HCEC 1CT (cell line): Measurements from ENCODE around the gene RPL29.

Experiments
- DNase-seq: peaks from one replicate; pipeline ENCODE4 v3.0.0-alpha.2; 2017

The RPL29 gene

DNA sequence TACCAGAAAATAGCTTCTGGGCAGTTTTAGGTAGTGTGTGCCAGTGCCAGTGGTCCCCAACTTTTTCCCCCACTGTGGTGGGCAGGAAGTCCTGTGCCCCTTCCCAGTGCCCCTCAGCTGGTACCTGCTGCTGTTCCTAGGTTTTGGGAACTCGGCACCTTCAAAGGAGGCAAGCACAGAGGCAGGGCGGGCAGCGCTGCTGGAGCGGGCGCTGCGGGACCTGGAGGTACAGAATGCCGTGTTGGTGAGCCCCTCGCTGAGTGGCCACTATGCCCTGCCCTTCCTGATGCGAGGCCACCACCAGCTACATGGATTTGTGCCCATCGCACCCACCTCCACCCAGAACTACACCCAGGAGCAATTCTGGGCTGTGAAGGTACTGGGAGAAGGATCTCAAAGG, 15.4 kb downstream of the RPL29 start:
- DNase-seq = no peak

DNA sequence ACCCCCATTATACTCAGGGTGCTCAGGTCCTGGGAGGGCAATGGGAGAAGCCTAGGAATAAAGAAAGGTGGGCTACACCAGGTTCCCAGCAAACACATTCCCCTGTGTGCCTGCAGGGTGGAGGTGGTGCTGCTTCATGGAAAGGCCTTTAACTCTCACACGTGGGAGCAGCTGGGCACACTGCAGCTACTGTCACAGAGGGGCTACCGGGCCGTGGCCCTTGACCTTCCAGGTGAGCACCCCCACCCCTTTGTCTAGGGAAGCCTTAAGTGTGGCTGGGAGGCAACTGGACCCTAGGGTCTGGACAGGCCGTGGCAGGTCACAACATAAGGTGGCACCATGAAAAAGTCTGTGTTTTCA, 17.6 kb downstream of the RPL29 start:
- DNase-seq = no peak

DNA sequence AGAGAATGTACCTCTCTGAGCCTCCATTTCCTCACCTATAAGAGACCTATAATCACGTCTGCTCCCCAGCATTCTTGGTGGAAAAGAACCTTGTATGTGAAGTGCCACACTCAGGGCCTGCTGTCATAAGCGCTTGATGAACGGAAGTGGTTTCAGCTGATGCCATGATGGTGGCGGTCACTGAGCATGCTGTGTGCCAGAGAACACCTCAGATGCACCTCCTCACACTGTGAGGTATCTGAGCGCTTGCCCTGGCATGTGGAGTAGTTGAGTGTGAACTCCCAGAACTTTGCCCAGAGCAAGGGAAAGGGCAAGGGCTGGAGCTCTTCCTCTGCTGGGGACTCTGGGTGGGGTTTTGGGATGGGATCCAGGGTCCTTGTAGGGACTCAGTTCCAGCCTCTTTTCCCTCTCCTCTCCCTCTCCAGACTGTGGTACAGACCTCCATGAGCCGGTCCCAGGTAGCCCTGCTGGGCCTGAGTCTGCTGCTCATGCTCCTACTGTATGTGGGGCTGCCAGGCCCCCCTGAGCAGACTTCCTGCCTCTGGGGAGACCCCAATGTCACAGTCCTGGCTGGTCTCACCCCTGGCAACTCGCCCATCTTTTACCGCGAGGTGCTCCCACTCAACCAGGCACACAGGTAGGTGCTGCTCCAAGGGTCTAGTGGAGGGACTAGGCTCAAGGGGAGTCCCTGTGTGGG, 18.1 kb downstream of the RPL29 start:
- no peak for DNase-seq

DNA sequence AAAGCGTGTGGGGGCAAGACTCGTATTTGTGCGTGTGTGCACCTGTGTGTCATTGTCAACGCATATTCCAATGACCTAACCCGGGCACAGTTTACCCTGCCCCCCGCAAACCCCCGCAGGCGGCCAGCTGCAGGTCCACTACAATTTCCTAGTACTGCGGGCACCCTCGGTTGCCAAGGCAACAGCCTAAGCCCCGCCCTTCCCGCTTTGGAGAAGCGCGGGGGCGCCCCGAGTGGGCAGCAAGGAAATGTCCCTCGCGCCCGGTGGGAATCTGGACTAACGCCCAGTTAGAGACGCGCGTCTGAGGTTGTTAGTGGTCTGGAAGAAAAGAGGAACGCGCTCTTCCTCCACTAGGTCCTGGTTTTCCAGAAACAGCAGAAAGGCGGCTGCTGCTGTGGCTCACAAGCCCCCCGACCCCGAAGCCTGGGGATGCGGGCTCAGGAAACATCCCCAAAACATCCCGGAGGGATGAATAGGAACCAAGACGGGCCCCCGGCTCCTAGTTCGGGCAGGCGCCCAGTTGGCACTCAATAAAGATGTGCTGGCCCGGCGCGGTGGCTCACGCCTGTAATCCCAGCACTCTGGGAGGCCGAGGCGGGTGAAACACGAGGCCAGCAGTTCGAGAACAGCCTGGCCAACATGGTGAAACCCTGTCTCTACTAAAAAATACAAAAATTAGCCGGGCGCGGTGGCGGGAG, 19.7 kb downstream of the RPL29 start:
- no peak for DNase-seq

DNA sequence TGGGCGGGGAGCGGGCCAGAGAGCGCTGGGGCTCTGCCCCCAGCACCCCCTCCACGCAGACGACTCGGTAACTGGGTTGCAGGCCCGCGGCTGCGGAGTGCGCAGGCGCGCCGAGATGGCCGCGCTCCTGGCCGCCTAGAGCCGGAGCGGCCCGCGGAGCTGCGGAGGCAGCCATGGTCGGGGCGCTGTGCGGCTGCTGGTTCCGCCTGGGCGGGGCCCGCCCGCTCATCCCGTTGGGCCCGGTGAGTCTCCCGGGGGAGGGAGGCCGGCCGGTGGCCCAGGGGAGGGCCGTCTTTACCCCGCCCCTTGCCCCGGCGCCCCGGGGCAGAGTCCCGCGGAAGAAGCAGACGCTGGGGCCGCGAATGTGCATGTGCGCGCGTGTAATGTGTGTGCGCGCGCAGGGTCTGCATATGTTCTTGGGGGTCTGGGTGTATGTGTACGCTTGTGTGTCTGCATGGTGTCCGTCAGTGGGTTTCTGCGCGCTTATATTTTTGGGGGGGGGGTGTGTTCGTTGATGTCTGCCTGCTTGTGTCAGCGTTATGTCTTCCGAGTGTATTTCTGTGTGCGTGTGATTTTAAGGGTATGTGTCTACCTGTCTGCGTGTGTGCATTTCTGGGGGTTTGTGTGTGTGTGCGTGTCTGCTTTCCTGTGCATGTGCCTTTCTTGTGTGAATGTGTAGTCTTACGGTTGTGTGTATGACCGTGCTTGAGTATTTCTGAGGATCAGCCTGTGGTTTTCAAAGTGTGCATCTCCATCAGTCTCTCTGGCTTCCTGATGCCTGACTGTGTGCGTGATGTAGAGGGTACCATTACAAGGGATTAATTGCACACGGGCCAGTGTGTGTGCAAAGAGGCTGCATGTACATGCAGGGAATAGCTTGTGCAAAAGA, 20.5 kb downstream of the RPL29 start, which contains the start of gene ABHD14A:
TSS of gene ABHD14A (plus strand) at position 102 of the 889 bp plus-strand sequence. CDS start at position 174, 72 bp downstream.
- peak; percentile 52 for DNase-seq

DNA sequence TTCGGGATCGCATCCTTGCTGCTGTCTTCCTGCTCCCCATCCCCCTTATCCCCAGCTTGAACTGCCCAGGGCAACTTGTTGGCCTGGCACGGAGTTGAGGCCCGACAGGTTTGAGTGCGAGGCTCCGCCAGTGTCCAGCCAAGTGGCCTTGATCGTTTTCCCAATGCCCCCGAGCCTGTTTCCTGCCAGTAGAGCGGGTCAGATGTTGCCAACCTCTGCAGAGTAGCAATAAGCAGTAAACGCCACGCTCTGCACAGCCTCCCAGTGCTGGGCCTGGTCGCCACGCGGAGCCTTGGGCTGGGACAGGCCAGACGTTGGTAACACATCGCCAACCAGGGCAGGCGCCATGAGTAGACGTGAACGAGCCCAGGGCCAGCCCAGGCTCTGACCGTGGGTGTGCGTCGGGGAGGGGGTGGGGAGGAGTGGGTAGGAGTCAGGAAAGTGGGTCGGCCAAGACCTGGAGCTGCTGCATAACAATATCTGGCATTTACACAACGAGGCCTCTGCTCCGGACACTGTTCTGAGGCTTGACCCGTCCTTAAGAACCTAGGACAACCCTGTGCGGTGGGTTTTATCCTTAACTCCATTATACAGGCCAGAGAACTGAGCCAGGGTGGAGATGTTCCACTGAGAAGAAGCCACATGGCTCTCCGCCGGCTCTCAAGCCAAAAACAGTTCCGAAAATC, 21.3 kb downstream of the RPL29 start:
- DNase-seq = no peak

DNA sequence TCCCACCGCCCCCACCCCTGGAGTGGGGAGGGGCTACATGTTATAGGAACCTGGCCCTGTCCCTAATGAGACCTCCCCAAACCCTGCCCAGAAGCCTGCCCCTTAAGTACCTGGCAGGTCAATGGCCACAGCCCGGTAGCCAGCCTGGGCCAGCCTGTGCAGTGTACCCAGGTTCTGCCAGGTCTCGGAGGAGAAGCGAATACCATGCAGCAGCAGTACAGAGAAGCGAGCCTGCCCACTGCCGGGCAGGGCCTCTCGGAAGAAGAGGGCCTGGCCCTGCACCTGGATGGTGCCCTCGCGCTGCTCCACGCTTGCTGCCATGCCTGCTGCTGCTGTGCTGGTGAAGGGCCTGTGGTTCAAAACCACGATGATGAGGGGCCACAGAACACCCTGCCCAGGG, 24.3 kb downstream of the RPL29 start:
- DNase-seq = no peak

DNA sequence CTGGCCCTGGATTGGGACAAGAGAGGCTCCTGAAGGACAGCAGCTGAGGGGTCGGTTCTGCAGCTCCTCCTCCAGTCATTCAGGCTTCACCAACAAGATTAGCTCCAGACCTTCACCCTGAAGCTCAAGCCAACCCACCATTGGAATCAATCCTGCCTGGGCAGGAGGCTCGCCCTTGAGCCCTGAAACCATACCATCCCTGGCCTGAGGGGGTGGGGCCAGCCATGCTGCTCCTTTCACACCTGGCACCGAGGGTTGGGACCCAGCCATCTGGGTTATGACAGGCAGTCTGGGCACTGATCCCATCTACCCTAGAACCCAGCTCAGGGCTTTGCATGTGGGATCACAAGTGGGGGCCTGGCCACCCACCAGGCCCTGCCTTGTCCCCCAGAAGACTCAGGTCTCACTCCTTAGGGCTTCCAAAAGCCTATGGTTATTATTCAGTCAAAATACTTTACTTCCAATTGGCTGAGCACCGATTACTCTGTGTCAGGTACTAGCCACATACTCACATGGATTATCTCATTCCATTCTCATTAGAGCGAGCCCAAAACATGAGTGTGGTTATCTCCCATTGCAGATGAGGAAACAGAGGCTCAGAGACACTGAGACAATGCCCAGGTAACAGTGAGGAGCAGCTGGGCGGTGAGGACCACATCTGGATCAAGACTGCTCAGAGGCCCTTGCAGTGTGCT, 24.9 kb downstream of the RPL29 start:
- DNase-seq = no peak

DNA sequence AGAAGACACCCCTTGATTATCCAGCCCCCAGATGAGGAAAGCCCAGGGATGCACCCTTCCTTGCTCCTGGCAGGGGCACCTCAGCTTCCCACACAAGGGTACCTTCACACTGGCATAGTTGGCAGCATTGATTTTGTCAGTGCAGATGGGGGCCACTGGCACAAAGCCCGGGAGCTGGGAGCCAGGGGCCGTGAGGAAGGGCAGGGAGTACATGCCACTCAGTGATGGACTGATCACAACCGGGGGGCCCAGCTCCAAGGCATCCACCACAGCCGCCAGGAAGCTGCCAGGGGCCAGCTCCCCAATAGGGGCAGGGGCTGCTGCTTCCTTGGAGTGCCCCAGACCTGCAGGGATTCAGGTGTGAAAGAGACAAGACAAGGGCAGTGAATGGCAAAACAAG, 25.9 kb downstream of the RPL29 start:
- DNase-seq = no peak

DNA sequence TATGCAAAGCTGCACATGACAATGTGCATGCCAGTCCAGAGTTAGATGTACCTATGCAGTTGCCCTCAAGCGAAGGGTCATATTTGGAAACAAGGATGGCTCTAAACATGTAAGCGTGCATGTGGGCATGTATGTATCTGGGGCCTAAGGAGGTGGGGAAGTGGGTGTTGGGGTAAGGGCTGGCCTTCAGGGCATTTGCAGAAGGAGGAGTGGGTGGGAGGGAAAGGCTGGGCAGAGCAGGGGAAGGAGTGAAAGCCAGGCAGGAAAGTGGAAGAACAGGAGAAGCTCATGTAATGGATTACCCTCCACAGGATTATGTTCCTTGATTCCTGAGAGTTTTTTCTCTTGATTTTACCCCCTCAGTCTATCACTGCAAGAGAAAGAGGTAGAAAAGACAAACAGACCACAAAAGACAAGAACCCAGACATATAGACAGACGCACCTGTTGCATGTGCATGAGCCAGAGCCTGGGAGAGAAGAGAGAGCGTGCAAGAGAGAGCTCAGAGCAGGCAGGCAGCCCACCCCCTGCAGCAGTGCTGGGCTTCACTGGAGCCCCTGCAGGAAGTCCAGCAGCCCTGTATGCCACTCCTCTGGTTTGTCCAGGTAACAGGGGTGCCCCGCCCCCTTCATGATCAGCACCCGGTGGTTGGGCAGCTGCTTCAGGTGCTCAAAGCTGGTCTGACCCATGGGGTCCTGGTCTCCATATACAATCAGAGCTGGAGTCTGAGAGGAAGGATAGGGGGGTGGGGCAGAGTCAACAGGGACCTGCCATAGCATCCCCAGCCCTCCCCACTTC, 26.6 kb downstream of the RPL29 start:
- DNase-seq = no peak

DNA sequence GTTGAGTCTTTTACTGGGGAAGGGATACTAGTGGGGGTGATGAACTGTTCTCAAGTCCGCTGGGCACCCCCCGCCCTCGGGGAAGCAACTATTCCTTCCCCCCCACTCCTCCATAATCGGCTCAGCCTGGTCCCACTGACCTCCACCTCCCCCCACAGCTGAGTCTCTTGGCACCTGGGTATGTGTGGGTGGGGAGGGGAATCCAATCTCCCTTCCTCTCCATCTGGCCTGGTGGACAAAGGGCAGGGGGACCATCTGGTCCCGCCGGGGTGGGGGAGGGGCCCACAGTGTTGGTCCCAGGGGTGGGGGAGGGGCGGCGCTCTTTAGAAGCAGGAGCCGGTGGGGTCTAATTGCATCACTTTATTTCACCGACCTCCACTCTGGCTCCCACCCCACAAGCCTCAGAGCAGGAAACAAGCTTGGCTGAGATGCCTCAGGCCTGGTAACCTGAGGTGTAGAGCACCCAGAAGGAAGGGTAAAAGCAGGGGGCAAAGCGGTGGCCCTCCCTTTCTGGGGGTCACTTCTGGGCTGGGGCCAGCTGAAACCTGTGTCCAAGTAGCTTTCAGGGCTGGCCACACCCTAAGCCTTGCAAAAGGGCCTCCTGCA, 27.4 kb downstream of the RPL29 start:
- no peak for DNase-seq

DNA sequence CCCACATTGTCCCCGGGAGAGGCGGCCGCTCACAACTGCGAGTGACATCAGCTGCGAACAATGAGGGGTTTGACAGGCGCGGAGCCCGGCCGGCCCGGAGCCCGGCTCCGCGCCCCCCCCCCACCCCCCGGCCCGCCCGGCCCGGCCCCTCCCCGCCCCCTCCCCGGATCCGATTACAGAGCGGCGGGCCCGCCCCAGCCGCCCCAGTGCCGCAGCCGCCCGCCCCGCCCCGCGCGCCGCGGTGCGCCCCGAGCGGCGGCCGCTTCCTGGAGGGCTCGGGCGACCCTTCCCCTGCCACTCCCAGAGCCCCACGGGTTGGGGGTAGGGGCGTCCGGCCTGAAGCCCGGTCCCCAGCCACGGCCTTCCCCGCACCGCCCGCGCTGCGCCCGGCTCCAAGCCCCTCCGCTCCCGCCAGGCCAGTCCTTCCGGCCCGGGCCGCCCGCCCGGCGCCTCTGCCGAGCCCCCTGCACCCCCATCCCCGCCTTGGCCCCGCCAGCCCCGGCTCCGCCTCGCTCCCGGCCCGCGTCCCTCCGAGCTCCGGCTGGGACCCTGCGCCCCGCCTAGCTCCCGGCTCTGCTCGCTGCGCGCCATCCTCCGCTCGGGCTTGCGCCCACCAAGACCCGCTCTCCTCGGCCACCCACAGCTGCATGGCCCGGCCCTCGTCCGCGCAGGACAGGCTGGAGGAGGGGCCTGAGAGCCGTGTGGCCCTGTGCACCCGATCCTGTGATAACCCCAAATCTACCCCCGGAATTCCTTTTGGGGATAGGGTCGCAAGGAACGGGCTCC, 28.1 kb downstream of the RPL29 start, which contains the start of gene PCBP4:
TSS of gene PCBP4 (minus strand) at position 71 of the 786 bp plus-strand sequence. CDS start 6,214 bp downstream, outside the sequence.
- peak; percentile 19 for DNase-seq

DNA sequence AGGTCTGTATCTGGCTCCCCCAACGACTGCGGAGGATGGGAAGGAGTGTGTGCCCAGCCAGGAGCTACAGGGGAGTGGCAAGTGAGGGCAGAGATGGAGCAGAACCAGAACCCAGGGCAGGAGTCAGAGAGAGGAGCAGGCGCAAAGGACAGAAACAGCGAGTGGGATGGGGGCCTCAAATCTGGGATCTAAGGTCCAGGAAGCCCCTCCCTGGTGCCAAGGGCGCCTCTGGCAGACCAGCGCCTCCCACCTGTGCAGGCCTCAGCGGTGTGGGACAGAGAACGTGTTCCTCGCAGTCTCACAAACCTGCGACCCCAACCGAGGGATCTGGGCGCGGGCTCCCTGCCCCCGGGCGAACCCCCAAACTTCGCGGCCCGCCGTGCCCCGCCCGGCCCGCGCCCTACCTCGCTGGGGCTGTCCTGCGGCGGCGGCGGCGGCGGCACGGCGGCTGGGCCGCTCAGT, 28.7 kb downstream of the RPL29 start:
- no peak for DNase-seq

DNA sequence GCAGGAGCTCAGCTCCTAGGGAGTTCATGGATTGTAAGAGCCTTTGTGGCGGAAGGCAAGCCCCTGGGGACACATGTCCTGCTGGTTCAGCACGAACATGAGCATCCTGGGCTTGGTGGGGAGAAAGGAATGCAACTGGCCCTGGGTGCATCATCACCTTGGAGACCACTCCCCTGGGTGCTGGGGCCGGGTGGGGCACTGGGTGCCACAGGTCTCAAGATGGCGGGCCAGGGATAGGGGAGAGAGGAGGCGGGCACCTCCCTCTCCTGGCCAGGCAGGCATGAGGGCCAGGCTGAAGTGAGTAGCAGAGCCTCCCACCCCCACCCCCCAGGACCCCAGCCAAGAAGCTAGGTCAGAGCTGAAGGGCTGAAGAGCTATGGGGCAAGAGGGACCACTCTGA, 29.2 kb downstream of the RPL29 start:
- no peak for DNase-seq

DNA sequence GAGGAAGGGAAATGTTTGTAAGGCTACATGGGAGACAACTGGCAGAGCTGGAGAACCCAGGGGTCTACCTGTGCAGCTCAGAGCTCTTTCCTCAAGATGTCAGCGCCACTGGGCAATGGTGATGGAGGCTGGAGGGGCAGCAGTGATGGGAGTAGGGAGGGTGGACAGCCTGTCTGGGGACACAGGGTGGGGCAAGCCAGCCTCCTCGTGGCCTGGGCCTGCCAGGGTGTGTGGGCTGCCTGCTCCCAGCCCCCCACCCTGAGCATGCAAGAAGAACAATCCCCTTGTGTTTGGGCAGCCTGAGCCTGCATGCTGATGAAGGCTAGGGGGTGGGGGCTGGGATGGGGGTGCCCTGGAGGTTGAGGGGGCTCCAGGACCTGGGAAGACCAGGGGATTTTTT, 29.7 kb downstream of the RPL29 start:
- no peak for DNase-seq

DNA sequence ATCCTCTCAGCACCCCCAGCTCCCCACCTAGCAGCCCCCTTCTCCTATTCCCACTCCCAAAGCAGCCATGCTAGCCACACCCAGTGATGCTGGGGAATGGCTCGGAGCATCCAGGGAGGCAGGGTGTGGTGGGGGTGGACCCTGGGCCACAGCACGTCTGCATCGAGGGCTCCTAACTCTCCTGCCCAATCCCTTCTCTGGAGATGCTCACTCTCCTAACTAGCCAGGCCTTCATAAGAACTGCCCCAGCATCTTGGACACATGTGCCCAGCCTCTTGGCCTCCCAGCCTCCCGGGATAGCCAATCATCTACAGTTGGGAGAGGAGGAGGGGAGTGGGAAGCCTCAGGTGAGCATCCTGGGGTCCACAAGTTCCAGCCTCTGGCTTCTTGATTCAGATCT, 31.2 kb downstream of the RPL29 start:
- no peak for DNase-seq

DNA sequence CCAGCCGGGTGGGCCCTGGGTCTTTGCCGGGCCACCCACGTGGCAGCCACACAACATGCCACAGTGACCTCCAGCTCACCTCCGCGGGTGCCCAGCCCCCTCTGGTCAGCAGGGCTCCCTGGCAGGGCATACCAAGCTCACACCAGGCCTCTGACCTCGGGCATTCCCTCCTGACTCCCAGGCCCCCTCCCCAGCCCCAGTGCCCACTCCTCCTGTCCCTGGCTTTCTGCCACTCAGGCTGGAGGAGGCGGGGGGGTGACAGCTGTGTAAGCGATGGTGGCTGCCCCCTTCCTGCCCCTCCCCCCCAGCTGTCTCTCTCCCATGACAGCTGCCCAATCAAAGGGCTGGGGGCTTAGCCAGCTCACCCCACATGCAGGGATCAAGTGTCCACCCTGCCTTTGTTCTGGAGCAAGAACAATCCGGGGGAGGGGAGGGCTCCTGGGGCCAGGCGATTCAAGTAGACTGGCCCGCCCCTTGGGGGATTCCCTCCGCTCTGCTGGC, 31.7 kb downstream of the RPL29 start:
- DNase-seq = no peak

DNA sequence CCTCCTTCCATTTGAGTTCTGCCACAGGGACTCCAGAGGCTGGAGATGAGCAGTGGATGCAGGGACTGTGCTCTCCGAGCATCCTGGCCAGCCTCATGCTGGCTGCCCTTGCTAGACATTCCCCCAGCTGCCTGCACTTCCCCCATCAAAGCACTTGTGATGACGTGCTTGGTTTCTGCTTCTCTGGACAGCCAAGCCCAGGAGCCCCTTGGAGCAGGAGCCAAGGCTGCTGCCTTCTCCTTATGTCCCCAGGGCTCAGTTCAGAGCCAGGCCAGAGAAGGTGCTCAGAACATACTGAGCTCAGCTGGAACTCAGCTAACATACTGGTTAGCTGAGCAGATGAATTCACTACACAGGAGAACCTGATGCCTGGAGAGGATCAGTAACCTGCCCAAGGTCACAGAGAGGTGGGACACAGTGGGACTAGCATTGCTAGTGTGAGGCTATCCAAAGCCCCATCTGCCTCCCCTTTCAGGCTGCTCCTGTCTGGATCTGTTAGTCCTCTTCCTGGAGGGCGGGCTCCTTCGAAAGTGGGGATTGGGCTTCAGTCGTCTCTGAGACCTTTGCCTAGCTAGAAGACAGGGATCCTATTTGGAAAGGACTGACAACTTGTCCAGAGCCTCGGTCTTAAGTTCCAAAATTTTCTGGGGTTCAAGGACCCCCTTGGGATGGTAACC, 32.7 kb downstream of the RPL29 start:
- no peak for DNase-seq
